IMR-90 (cell line): Measurements from ENCODE around the gene DLD. TPM values are rescaled to one million over a fixed set of nuclear protein-coding genes. Genes with fewer than 3 reads are reported as not detected.
A peak's percentile ranks its signal among the peaks of the same experiment; 100 is the strongest.

ENCODE experiments used
- ATAC-seq: fragments of 200-7000 bp; cut with Tn5 transposase; 2 replicates; pipeline ENCODE4 v1.9.1; 2020; ENCODE audit warnings: low read depth, mild to moderate bottlenecking, moderate library complexity
- BruUV-seq: library from RNA; stranded (reverse); fragments of 400-500 nt; replicated peaks from 2 replicates; lab custom pipeline; 2021; lab: Mats Ljungman, UMichigan
- CTCF ChIA-PET: fragments of 300-600 bp; formaldehyde crosslinking; extraction: SDS; loops from one replicate; lab custom pipeline; 2021; ENCODE audit warnings: antibody characterized with exemption; lab: Yijun Ruan, JAX
- POLR2A ChIA-PET: fragments of 300-600 bp; sonication (Branson Sonifier 250); formaldehyde crosslinking; loops from one replicate; lab custom pipeline; 2022; ENCODE audit warnings: antibody characterized with exemption; ENCODE audit not compliant: unreplicated experiment; lab: Charles Lee
- DNase-seq: peaks from one replicate; pipeline ENCODE4 v3.0.0; 2013
- H2AFZ ChIP-seq: replicated peaks from 2 replicates; pipeline ENCODE3; 2013; ENCODE audit warnings: low read length, mild to moderate bottlenecking; ENCODE audit not compliant: poor library complexity
- H2AK5ac ChIP-seq: 2 replicates; pipeline ENCODE4 v1.6.1; 2013; ENCODE audit warnings: low read depth, low read length, inconsistent platforms
- H2AK9ac ChIP-seq: replicated peaks from 2 replicates; pipeline ENCODE3; 2013; ENCODE audit warnings: mild to moderate bottlenecking, low read depth, low read length, moderate library complexity; ENCODE audit not compliant: poor library complexity
- H2BK120ac ChIP-seq: 2 replicates; pipeline ENCODE4 v1.6.1; 2013; ENCODE audit warnings: low read depth, low read length, inconsistent platforms
- H2BK15ac ChIP-seq: 3 replicates; pipeline ENCODE4 v1.6.1; 2013; ENCODE audit warnings: low read depth, low read length, inconsistent platforms
- H2BK20ac ChIP-seq: 2 replicates; pipeline ENCODE4 v1.6.1; 2013; ENCODE audit warnings: low read depth, mild to moderate bottlenecking, inconsistent platforms, low read length, moderate library complexity
- H2BK5ac ChIP-seq: 2 replicates; pipeline ENCODE4 v1.6.1; 2013; ENCODE audit warnings: mild to moderate bottlenecking, low read depth, low read length, inconsistent platforms; ENCODE audit not compliant: poor library complexity, severe bottlenecking
- H3K14ac ChIP-seq: replicated peaks from 2 replicates; pipeline ENCODE4 v1.6.1; 2013; ENCODE audit warnings: low read depth, low read length, inconsistent platforms
- H3K18ac ChIP-seq: 2 replicates; pipeline ENCODE4 v1.6.1; 2013; ENCODE audit warnings: low read depth, low read length, control low read depth
- H3K23ac ChIP-seq: 2 replicates; pipeline ENCODE4 v1.6.1; 2013; ENCODE audit warnings: low read depth, low read length, inconsistent platforms
- H3K27ac ChIP-seq: 2 replicates; pipeline ENCODE4 v1.5.1; 2013; ENCODE audit warnings: mild to moderate bottlenecking, control low read depth, low read length; ENCODE audit not compliant: insufficient read depth
- H3K27me3 ChIP-seq: 2 replicates; pipeline ENCODE4 v1.6.1; 2013; ENCODE audit warnings: low read length; ENCODE audit not compliant: control insufficient read depth, insufficient read depth
- H3K36me3 ChIP-seq: 2 replicates; pipeline ENCODE4 v1.6.1; 2013; ENCODE audit warnings: low read length, mixed read lengths; ENCODE audit not compliant: control insufficient read depth, insufficient read depth
- H3K4ac ChIP-seq: 2 replicates; pipeline ENCODE4 v1.6.1; 2013; ENCODE audit warnings: low read depth, low read length, inconsistent platforms
- H3K4me1 ChIP-seq: 2 replicates; pipeline ENCODE4 v1.6.1; 2013; ENCODE audit warnings: low read length, mixed read lengths; ENCODE audit not compliant: control insufficient read depth, insufficient read depth
- H3K4me2 ChIP-seq: 2 replicates; pipeline ENCODE4 v1.6.1; 2013; ENCODE audit warnings: low read depth, mild to moderate bottlenecking, control low read depth, low read length, moderate library complexity
- H3K4me3 ChIP-seq: 2 replicates; pipeline ENCODE4 v1.5.1; 2013; ENCODE audit warnings: low read depth, mild to moderate bottlenecking, control low read depth, low read length, moderate library complexity; ENCODE audit not compliant: insufficient read depth
- H3K56ac ChIP-seq: 2 replicates; pipeline ENCODE4 v1.6.1; 2013; ENCODE audit warnings: low read length, inconsistent platforms; ENCODE audit not compliant: insufficient read depth; ENCODE audit errors: extremely low read depth
- H3K79me1 ChIP-seq, 2 experiments: 2 replicates each; pipeline ENCODE4 v1.6.1; 2013; ENCODE audit warnings: low read length in 2 of 2, inconsistent platforms in 1 of 2, low read depth in 1 of 2
- H3K9ac ChIP-seq: 2 replicates; pipeline ENCODE4 v1.6.1; 2013; ENCODE audit warnings: low read depth, low read length, control low read depth
- H3K9me1 ChIP-seq: 2 replicates; pipeline ENCODE4 v1.6.1; 2013; ENCODE audit warnings: low read length, inconsistent platforms; ENCODE audit not compliant: insufficient read depth
- H3K9me3 ChIP-seq: 2 replicates; pipeline ENCODE4 v1.6.1; 2013; ENCODE audit warnings: low read length; ENCODE audit not compliant: control insufficient read depth, insufficient read depth
- H4K20me1 ChIP-seq: 2 replicates; pipeline ENCODE4 v1.6.1; 2013; ENCODE audit warnings: low read length, inconsistent platforms; ENCODE audit not compliant: insufficient read depth
- H4K5ac ChIP-seq: 2 replicates; pipeline ENCODE4 v1.6.1; 2013; ENCODE audit warnings: mild to moderate bottlenecking, low read depth, low read length, control low read depth
- H4K8ac ChIP-seq, 2 experiments: 2 replicates each; pipeline ENCODE4 v1.6.1; 2013; ENCODE audit warnings: low read depth in 2 of 2, low read length in 2 of 2, control low read depth in 1 of 2, inconsistent platforms in 1 of 2
- H4K91ac ChIP-seq: 2 replicates; pipeline ENCODE4 v1.6.1; 2013; ENCODE audit warnings: low read depth, low read length, inconsistent platforms; ENCODE audit not compliant: insufficient read depth
- BHLHE40 ChIP-seq: fragments of 150-350 bp; IDR thresholded peaks from 2 replicates; pipeline ENCODE4 v1.6.1; 2016; ENCODE audit warnings: mild to moderate bottlenecking, low read depth, low read length
- CEBPB ChIP-seq: IDR thresholded peaks from 2 replicates; pipeline ENCODE4 v1.6.1; 2012; ENCODE audit warnings: low read depth, low read length, improper control_type of control experiment
- CHD1 ChIP-seq: IDR thresholded peaks from 2 replicates; pipeline ENCODE4 v1.6.1; 2012; ENCODE audit warnings: low read depth, low read length, improper control_type of control experiment
- FOS ChIP-seq: fragments of 150-350 bp; IDR thresholded peaks from 2 replicates; pipeline ENCODE4 v1.6.1; 2016; ENCODE audit warnings: low read depth, low read length
- MAFK ChIP-seq: IDR thresholded peaks from 2 replicates; pipeline ENCODE4 v1.6.1; 2012; ENCODE audit warnings: low read depth, low read length, improper control_type of control experiment
- MAZ ChIP-seq: IDR thresholded peaks from 2 replicates; pipeline ENCODE4 v1.6.1; 2012; ENCODE audit warnings: low read depth, mild to moderate bottlenecking, low read length, improper control_type of control experiment, moderate library complexity, borderline replicate concordance
- MXI1 ChIP-seq: IDR thresholded peaks from 2 replicates; pipeline ENCODE4 v1.6.1; 2012; ENCODE audit warnings: low read depth, mild to moderate bottlenecking, low read length, moderate library complexity, borderline replicate concordance
- NFE2L2 ChIP-seq: fragments of 150-350 bp; IDR thresholded peaks from 2 replicates; pipeline ENCODE4 v1.6.1; 2016; ENCODE audit warnings: low read depth, mild to moderate bottlenecking, low read length
- POLR2A ChIP-seq: IDR thresholded peaks from 2 replicates; pipeline ENCODE4 v1.6.1; 2012; ENCODE audit warnings: mild to moderate bottlenecking, low read depth, low read length
- RAD21 ChIP-seq: IDR thresholded peaks from 2 replicates; pipeline ENCODE4 v1.6.1; 2012; ENCODE audit warnings: low read length, improper control_type of control experiment
- SMC3 ChIP-seq: fragments of 150-350 bp; IDR thresholded peaks from 2 replicates; pipeline ENCODE4 v1.6.1; 2016; ENCODE audit warnings: low read depth, mild to moderate bottlenecking, antibody characterized with exemption, low read length, moderate library complexity
- USF2 ChIP-seq: fragments of 150-350 bp; IDR thresholded peaks from 2 replicates; pipeline ENCODE4 v1.6.1; 2017; ENCODE audit warnings: mild to moderate bottlenecking, antibody characterized with exemption, low read length, low read depth
- WGBS, 2 experiments: methylation state at CpG; one replicate each; pipeline versions ENCODE4 v1.1.5 to v1.1.7; 2013; ENCODE audit warnings: missing lambda C conversion rate in 2 of 2; ENCODE audit not compliant: insufficient read length in 1 of 2; ENCODE audit errors: extremely low coverage in 2 of 2; 5-methylcytosine and 5-hydroxymethylcytosine counted together
- dilution Hi-C: fragments of 300-500 bp; cut with HindIII; formaldehyde crosslinking; loops from one replicate; pipeline ENCODE4 v1.14.3; 2018; ENCODE audit warnings: low sequenced_read_pairs; ENCODE audit not compliant: unreplicated experiment
- in situ Hi-C: fragments of 300-500 bp; cut with MboI; formaldehyde crosslinking; loops from 3 replicates; pipeline ENCODE4 v1.14.3; 2019; ENCODE audit warnings: low sequenced_read_pairs, inconsistent platforms, mixed read lengths
- intact Hi-C: fragments of 100-400 bp; cut with micrococcal nuclease; formaldehyde crosslinking; loops from 2 replicates; pipeline ENCODE4 v1.10.0; 2022
- polyA plus RNA-seq, 3 experiments: library from polyadenylated mRNA; depleted of rRNA; stranded (reverse); fragments of >200 nt; gene quantifications; 2 replicates each; pipeline ENCODE4 v1.2.3, GENCODE V29; 2012; ENCODE audit warnings: low replicate concordance in 1 of 3
- total RNA-seq: library from RNA; depleted of rRNA; stranded (reverse); fragments of >200 nt; gene quantifications from 2 replicates; pipeline ENCODE4 v1.2.3, GENCODE V29; 2012
- TF ChIP-seq, protein P1 (sequence below): fragments of 150-350 bp; IDR thresholded peaks from 2 replicates; pipeline ENCODE4 v1.6.1; 2016; ENCODE audit warnings: low read depth, mild to moderate bottlenecking, low read length, moderate library complexity, borderline replicate concordance

DLD gene
- total and polyA plus RNA-seq, 2 of the 4 experiments (the other 2 are of a cell fraction): 121 to 361 TPM

DNA sequence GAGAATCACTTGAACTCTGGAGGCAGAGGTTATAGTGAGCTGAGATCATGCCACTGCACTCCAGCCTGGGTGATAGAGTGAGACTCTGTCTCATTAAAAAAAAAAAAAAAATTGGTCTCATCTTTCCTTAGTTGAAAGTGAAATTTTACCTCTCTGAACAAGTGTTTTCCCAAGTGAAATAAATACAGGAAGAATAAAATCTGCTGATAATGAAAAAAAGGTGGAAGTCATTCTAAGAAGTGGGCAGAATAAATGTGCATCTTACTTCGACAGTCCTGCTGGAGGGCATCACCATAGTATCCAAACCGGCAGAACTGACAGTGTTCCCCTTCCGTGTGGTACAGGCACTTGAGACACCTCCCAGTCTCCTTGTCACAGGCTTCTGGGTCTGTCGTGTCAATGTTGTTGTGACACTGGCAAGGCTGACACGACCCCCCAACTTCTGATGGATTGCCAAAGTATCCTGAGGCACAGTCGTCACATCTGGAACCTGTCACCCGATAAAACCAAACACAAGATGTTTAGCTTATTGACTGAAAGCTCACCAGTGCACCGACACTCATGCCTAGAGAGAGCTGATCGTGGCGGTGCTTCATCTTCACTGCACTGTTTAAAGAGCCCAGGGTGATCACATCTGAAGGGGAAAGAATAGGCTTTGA lies 62.4 kb downstream of the DLD start (continued):
- no peak for TF ChIP-seq NFE2L2

DNA sequence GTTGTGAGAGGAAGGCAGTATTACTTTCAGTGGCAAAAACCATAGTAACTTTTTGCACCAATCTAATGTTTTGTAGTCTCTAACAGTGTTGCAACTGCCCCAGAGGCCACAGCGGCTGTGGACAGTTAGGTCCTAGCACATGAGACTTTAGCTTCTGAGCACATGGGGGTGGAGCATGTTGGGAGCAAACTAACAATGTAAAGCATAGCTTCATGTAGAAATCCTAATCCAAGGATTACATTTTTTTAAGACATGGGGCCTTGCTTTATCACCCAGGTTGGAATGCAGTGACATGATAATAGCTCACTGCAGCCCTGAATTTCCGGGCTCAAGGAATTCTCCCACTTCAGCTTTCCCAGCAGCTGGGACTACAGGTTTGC lies 62.9 kb downstream of the DLD start:
- Histone ChIP-seq H3K4me2 (no peak overlapping the region), H3K27me3 (no peaks in the 10 kb centered on the region), H2BK120ac (peak overlapping the region; percentile 72), H2BK5ac (no peak overlapping the region), H2AFZ (no peak overlapping the region), H3K56ac (no peak overlapping the region), H4K8ac (0 out of 4 replicates have a peak overlapping the region, but pooled peaks of 1 of the 2 experiments have one; percentile 44), H3K4me3 (no peak overlapping the region), H3K36me3 (peaks cover 50% of the 10 kb centered on the region), H2AK5ac (no peak overlapping the region), H3K23ac (peak overlapping the region; percentile 65; the same call in 1 of the 2 replicates), H3K14ac (no peak overlapping the region), H2BK15ac (no peak overlapping the region), H3K4me1 (peaks cover 23% of the 10 kb centered on the region), H3K79me1 (peaks cover 10 to 40% of the 10 kb centered on the region in 2 experiments), H3K27ac (peak overlapping the region; percentile 5; the same call in 1 of the 2 replicates), H4K91ac (0 out of 2 replicates have a peak overlapping the region, but pooled peaks have one; percentile 22), H2AK9ac (no peak overlapping the region), H3K4ac (peak overlapping the region; percentile 74; the same call in 1 of the 2 replicates), H3K18ac (no peak overlapping the region), H3K9me3 (no peaks in the 10 kb centered on the region), H2BK20ac (no peak overlapping the region), H3K9me1 (peaks cover 25% of the 10 kb centered on the region), H4K20me1 (peaks cover 24% of the 10 kb centered on the region), H3K9ac (no peak overlapping the region), H4K5ac (no peak overlapping the region)
- POLR2A ChIA-PET: no interaction called here
- dilution Hi-C loops: no loop called here
- WGBS, 2 experiments: no CpG with 5 or more reads among the region's 2 CpGs
- peak; percentile 31 for DNase-seq
- in situ Hi-C loops: no loop called here
- intact Hi-C loops: no loop called here
- BruUV-seq: no TSS peak
- ATAC-seq: peak; percentile 15; the same call in 1 of the 2 replicates
- CTCF ChIA-PET: interaction anchor here (0.6 to 1.6 kb wide), 2 partner anchors 150 to 192 kb away, joined by 3 read pairs; no protein-coding TSS in a partner anchor
- TF ChIP-seq CHD1 (no peak), FOS (no peak), SMC3 (no peak), BHLHE40 (no peak), RAD21 (no peak), CEBPB (peak; percentile 19; the same call in 1 of the 2 replicates), MXI1 (peak; percentile 41; the same call in 1 of the 2 replicates), USF2 (no peak), POLR2A (no peak), MAZ (no peak), MAFK (no peak)
- TF ChIP-seq, protein P1, sequence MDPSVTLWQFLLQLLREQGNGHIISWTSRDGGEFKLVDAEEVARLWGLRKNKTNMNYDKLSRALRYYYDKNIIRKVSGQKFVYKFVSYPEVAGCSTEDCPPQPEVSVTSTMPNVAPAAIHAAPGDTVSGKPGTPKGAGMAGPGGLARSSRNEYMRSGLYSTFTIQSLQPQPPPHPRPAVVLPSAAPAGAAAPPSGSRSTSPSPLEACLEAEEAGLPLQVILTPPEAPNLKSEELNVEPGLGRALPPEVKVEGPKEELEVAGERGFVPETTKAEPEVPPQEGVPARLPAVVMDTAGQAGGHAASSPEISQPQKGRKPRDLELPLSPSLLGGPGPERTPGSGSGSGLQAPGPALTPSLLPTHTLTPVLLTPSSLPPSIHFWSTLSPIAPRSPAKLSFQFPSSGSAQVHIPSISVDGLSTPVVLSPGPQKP: no peak
